Colonic mucosa (tissue), 4 donors: ENCODE measurements around the gene POLRMT. TPM values are rescaled to one million over a fixed set of nuclear protein-coding genes. Genes with fewer than 3 reads are reported as not detected.
A peak's percentile ranks its signal among the peaks of the same experiment; 100 is the strongest.

Source experiments
- DNase-seq: peaks from one replicate; pipeline ENCODE4 v3.0.0-alpha.2; 2020
- H3K27ac ChIP-seq: fragments of 200-600 bp; one replicate; pipeline ENCODE4 v1.8.0; 2021
- H3K27me3 ChIP-seq: fragments of 200-600 bp; one replicate; pipeline ENCODE4 v1.8.0; 2021
- H3K36me3 ChIP-seq: fragments of 200-600 bp; one replicate; pipeline ENCODE4 v1.8.0; 2021
- H3K4me1 ChIP-seq: fragments of 200-600 bp; one replicate; pipeline ENCODE4 v1.8.0; 2021; ENCODE audit warnings: mild to moderate bottlenecking
- H3K4me3 ChIP-seq: fragments of 200-600 bp; one replicate; pipeline ENCODE4 v1.8.0; 2021
- H3K9ac ChIP-seq, 2 donors: one replicate each; pipeline ENCODE4 v1.7.0; 2013; ENCODE audit warnings: control low read depth in 2 of 2, low read depth in 2 of 2, low read length in 2 of 2
- H3K9me3 ChIP-seq: fragments of 200-600 bp; one replicate; pipeline ENCODE4 v1.8.0; 2021
- intact Hi-C: fragments of 100-400 bp; cut with DNase I; formaldehyde crosslinking; loops from one replicate; pipeline ENCODE4 v1.14.1; 2022
- total RNA-seq, 2 donors: library from RNA; stranded (reverse); fragmentation: NEBNext Ultra II Directional in 1 of 2; extraction: Animal tissue kit (Norgen Biotek cat#: 25700) in 1 of 2; gene quantifications; one replicate each; pipeline ENCODE4 v1.2.1, GENCODE V29; 2021
- TF ChIP-seq, protein P1 (sequence below): fragments of 200-600 bp; IDR thresholded peaks from one replicate; pipeline ENCODE4 v1.8.0; 2022; ENCODE audit warnings: antibody characterized with exemption, mild to moderate bottlenecking
- donor health status: healthy.
- donor health status: DM: no; HTN: no; CAD: no.
- donor health status: DM: no; HTN: no; CAD: no.

POLRMT gene
- total RNA-seq, 2 donors from 2014 or later = 50.2 to 77.3 TPM

DNA sequence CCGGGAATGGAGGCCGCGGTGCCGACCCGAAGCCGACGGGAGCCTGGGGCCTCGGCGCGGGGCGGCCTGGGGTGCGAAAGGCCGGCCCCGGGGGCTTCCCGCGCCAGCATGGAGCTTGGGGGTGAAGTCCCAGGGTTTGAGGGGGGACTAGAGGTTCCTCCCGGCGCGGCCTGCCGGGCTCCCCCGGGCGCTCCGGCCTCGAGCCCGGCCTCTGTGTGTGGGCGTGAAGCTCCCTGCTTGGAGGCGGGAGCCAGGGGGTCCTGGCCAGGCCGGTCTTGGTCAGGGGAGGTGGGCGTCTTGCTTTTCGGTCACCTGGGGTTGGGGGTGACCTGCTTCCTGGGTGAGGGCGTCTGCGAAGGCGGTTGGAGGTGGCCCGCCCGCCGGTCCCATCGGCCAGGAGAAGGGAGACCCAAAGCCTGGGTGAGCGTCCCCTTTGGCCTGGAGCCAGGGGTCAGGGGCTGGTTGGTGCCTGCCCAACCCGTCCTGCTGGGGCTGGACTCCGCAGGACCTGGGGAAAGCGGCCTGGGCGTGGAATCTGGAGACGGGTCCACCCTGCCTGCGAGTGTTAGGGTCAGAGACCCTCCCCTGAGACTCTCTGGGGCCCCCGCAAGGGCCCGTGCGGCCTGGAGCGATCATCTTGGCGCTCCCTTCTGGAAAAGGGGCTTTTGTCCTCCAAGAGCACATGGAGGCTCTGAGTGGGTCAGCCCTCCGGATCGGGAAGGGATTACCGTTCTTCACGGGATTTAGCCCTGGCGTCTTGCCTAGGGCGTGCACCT is 60.4 kb downstream of the POLRMT start:
- no peaks in the 10 kb centered on the region for H3K9me3 ChIP-seq
- TF ChIP-seq, protein P1, sequence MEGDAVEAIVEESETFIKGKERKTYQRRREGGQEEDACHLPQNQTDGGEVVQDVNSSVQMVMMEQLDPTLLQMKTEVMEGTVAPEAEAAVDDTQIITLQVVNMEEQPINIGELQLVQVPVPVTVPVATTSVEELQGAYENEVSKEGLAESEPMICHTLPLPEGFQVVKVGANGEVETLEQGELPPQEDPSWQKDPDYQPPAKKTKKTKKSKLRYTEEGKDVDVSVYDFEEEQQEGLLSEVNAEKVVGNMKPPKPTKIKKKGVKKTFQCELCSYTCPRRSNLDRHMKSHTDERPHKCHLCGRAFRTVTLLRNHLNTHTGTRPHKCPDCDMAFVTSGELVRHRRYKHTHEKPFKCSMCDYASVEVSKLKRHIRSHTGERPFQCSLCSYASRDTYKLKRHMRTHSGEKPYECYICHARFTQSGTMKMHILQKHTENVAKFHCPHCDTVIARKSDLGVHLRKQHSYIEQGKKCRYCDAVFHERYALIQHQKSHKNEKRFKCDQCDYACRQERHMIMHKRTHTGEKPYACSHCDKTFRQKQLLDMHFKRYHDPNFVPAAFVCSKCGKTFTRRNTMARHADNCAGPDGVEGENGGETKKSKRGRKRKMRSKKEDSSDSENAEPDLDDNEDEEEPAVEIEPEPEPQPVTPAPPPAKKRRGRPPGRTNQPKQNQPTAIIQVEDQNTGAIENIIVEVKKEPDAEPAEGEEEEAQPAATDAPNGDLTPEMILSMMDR = no peak
- peak overlapping the region; percentile 93 for H3K27ac ChIP-seq
- H3K9ac ChIP-seq = peak overlapping the region; percentile 96 to 98
- no peaks in the 10 kb centered on the region for H3K36me3 ChIP-seq
- peak; percentile 60 for DNase-seq
- peak overlapping the region; percentile 99 for H3K4me3 ChIP-seq
- no peaks in the 10 kb centered on the region for H3K27me3 ChIP-seq
- intact Hi-C loops = no loop called here
- peaks cover 18% of the 10 kb centered on the region for H3K4me1 ChIP-seq

DNA sequence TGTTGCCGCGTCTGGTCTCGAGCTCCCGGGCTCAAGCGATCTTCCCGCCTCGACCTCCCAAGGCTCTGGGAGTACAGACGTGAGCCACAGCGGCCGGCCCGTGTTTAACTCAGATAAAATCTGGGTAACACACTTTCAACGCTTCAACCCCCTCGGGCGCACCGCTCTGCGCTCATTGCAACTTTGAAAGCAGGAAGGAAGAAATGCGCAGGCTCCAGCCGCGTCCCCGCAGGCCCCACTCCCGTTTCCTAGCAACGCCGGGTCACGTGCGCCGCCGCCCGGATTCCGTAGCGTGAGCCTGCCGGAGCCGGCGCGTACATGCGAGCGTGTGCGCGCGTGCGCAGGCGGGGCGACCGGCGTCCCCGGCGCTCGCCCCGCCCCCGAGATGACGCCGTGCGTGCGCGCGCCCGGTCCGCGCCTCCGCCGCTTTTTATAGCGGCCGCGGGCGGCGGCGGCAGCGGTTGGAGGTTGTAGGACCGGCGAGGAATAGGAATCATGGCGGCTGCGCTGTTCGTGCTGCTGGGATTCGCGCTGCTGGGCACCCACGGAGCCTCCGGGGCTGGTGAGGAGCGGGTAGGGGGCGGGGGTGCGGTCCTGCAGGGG is 61.1 kb downstream of the POLRMT start, which contains the start of gene BSG:
BSG (plus strand) TSS at position 457 of the 603 bp plus-strand sequence; CDS start at position 496, 39 bp downstream.
- TF ChIP-seq, protein P1 = no peak
- H3K4me1 ChIP-seq = peaks cover 18% of the 10 kb centered on the region

DNA sequence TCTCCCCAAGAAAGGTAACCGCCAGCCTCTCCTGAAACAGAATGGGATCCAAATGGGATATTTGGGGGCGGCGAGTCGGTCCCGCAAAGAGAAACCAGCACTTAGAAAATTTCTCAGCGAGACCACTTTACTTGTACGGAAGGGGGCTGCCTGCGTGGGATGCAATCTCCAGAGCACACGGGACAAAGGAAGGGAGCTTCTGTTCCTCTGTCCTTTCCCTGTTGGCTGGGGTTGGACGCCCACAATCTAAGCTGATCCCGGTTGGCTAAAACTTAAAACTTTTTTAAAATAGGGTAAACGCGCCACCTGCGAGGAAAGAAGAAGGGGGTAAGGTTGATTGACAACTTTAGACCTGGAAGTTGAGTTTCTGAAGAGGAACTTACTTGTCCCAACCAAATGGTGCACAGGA is 61.8 kb downstream of the POLRMT start:
- peak; percentile 51 for DNase-seq

More for the DNA sequence above, 61.1 kb downstream of the POLRMT start, which contains the start of gene BSG:
- intact Hi-C loops = no loop called here
- peak; percentile 99 for DNase-seq
- H3K4me3 ChIP-seq = peak within 1 kb of the TSS; percentile 99
- H3K9me3 ChIP-seq = no peaks in the 10 kb centered on the region
- H3K36me3 ChIP-seq = no peaks in the 10 kb centered on the region
- H3K27me3 ChIP-seq = no peaks in the 10 kb centered on the region
- peak within 1 kb of the TSS; percentile 96 to 98 for H3K9ac ChIP-seq
- H3K27ac ChIP-seq = peak within 1 kb of the TSS; percentile 93

DNA sequence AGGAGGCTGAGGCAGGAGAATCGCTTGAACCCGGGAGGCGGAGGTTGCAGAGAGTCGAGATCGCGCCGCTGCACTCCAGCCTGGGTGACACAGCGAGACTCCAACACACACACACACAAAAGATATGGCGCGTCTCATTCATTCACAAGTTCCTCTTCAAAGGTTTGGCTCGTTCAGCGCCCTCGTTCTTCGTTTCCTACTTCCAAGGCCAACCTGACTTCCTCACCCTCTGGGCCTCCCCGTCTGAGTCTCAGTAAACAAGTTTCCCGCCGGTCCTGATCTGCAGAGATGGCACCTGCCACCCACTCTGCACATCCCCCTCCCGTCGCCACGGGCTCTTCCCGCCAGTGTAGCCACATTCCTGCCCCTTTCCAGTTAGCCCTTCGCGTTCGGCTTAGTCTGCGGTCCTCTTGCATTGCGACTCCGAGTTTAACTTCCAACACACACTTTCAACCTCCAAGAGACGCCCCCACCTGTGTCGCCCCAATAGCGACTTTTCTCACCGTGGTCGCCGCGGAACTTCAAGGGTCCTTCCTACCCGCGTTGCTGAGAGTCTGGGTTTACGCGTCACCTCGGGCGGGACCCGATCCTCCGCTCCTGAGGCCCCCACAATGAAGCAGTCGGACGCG is 62.3 kb downstream of the POLRMT start:
- TF ChIP-seq, protein P1 = no peak
- Histone ChIP-seq H3K27me3 (no peaks in the 10 kb centered on the region), H3K36me3 (no peaks in the 10 kb centered on the region), H3K4me1 (peaks cover 18% of the 10 kb centered on the region), H3K9ac (peak overlapping the region; percentile 75 to 84), H3K4me3 (peak overlapping the region; percentile 99), H3K27ac (peak overlapping the region; percentile 93), H3K9me3 (no peaks in the 10 kb centered on the region)
- DNase-seq = peak; percentile 76
- intact Hi-C loops = no loop called here

More for the DNA sequence above, 61.8 kb downstream of the POLRMT start:
- Histone ChIP-seq H3K9ac (peak overlapping the region; percentile 75 to 84), H3K4me1 (peaks cover 18% of the 10 kb centered on the region), H3K36me3 (no peaks in the 10 kb centered on the region), H3K27me3 (no peaks in the 10 kb centered on the region), H3K4me3 (peak overlapping the region; percentile 99), H3K9me3 (no peaks in the 10 kb centered on the region), H3K27ac (peak overlapping the region; percentile 93)
- intact Hi-C loops = no loop called here
- TF ChIP-seq, protein P1 = no peak

DNA sequence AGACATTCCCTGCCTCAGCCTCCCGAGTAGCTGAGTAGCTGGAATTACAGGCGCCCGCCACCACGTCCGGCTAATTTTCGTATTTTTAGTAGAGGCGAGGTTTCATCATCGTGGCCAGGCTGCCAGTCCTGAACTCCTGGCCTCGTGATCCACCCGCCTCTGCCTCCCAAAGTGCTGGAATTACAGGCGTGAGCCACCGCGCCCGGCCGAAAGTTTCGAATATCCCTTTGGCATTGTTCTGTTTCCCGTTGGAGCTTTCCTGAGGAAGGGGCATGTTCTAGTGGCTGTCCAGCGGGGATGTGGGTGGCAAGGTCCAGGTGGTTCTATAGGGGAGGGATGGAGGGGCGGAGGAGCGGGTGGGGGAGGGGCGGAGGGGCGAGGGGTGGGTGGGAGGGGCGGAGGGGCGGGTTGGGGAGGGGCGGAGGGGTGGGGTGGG is 63.1 kb downstream of the POLRMT start:
- DNase-seq = no peak
- intact Hi-C loops = no loop called here

More for the DNA sequence above, 63.1 kb downstream of the POLRMT start:
- no peak overlapping the region for H3K27ac ChIP-seq
- TF ChIP-seq, protein P1 = no peak
- no peaks in the 10 kb centered on the region for H3K9me3 ChIP-seq
- peaks cover 12% of the 10 kb centered on the region for H3K4me1 ChIP-seq
- no peaks in the 10 kb centered on the region for H3K27me3 ChIP-seq
- H3K9ac ChIP-seq = no peak overlapping the region
- no peak overlapping the region for H3K4me3 ChIP-seq
- H3K36me3 ChIP-seq = no peaks in the 10 kb centered on the region
